Thoracic aorta (tissue), 2 donors: Measurements from ENCODE around the gene ABCB8. TPM values are rescaled to one million over a fixed set of nuclear protein-coding genes. Genes with fewer than 3 reads are reported as not detected.

Source experiments
- ATAC-seq: fragments of 150-250 bp; one replicate; pipeline ENCODE4 v1.8.0; 2017; ENCODE audit warnings: low read depth; ENCODE audit not compliant: insufficient number of reproducible peaks, low FRiP score
- DNase-seq: peaks from one replicate; pipeline ENCODE4 v3.0.0-alpha.2; 2020; ENCODE audit warnings: low spot score
- H3K27ac ChIP-seq, 2 donors: fragments of 200-600 bp; sonication (generic); 1 replicate in 1 of 2; 2 replicates in 1 of 2; pipeline ENCODE4 v1.5.1; 2016; ENCODE audit warnings: mild to moderate bottlenecking in 2 of 2, moderate library complexity in 2 of 2
- H3K27me3 ChIP-seq: fragments of 200-600 bp; sonication (generic); replicated peaks from 2 replicates; pipeline ENCODE4 v1.6.0; 2016; ENCODE audit warnings: mild to moderate bottlenecking; ENCODE audit not compliant: insufficient read depth
- H3K36me3 ChIP-seq: fragments of 200-600 bp; sonication (generic); one replicate; pipeline ENCODE4 v1.5.1; 2016
- H3K4me1 ChIP-seq, 2 donors: fragments of 200-600 bp; sonication (generic); 1 replicate in 1 of 2; 2 replicates in 1 of 2; pipeline versions ENCODE4 v1.5.1 to v1.6.0; 2016; ENCODE audit warnings: low read depth in 2 of 2, mild to moderate bottlenecking in 1 of 2; ENCODE audit not compliant: control insufficient read depth in 1 of 2
- H3K4me3 ChIP-seq: fragments of 200-600 bp; sonication (generic); 2 replicates; pipeline ENCODE4 v1.5.1; 2016; ENCODE audit warnings: mild to moderate bottlenecking
- H3K9me3 ChIP-seq: fragments of 200-600 bp; sonication (generic); 2 replicates; pipeline ENCODE4 v1.5.1; 2016
- CTCF ChIP-seq: fragments of 200-600 bp; sonication (generic); IDR thresholded peaks from one replicate; pipeline ENCODE4 v1.5.1; 2019; ENCODE audit warnings: antibody characterized with exemption
- total RNA-seq, 2 donors: library from RNA; depleted of rRNA; stranded (reverse); fragments of >200 nt; gene quantifications; one replicate each; pipeline versions ENCODE4 v1.1.0 to v1.2.3, GENCODE V29; 2016

Gene ABCB8
- total RNA-seq, 2 donors from 2014 or later, result 34.1 to 35.1 TPM

DNA sequence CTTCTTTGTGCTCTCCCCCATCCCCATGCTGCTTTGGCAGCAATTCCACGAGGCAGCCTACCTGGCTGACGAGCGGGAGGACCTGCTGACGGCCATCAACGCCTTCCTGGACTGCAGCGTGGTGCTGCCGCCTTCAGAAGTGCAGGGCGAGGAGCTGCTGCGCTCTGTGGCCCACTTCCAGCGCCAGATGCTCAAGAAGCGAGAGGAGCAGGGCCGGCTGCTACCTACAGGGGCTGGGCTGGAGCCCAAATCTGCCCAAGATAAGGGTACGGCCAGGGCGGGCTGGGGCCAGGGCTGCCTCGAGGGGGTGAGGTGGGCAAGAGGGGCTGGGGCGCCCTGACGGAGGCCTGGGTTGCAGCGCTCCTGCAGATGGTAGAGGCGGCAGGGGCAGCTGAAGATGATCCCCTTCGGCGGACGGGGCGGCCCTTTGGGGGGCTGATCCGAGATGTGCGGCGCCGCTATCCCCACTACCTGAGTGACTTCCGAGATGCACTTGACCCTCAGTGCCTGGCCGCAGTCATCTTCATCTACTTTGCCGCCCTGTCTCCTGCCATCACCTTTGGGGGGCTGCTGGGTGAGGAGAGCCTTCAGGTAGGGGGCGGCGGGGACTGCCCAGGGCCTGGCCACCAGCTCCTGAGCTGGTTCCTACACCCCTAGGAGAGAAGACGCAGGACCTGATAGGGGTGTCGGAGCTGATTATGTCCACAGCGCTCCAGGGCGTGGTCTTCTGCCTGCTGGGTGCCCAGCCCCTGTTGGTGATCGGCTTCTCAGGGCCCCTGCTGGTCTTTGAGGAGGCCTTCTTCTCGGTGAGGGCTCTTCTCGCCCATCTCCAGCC lies 43.0 kb downstream of the ABCB8 start:
- Histone ChIP-seq H3K4me1 (no peaks in the 10 kb centered on the region), H3K9me3 (no peaks in the 10 kb centered on the region), H3K4me3 (no peak overlapping the region), H3K36me3 (peaks cover 78% of the 10 kb centered on the region), H3K27me3 (no peaks in the 10 kb centered on the region), H3K27ac (no peak overlapping the region)
- TF ChIP-seq CTCF, result no peak
- ATAC-seq (no peak), DNase-seq (no peak)

GRCh38 chr7:151073990-151074389 lies 45.7 kb downstream of the ABCB8 start:
- DNase-seq (no peak), ATAC-seq (no peak)
- no peaks in the 10 kb centered on the region for H3K9me3 ChIP-seq
- no peak overlapping the region for H3K27ac ChIP-seq
- peaks cover 54% of the 10 kb centered on the region for H3K36me3 ChIP-seq
- H3K4me1 ChIP-seq, result peaks cover 0 to 8% of the 10 kb centered on the region in 2 donors
- no peak for TF ChIP-seq CTCF
- H3K4me3 ChIP-seq, result no peak overlapping the region
- H3K27me3 ChIP-seq, result no peaks in the 10 kb centered on the region

- Histone ChIP-seq H3K36me3 (peaks cover 51% of the 10 kb centered on the region), H3K27me3 (no peaks in the 10 kb centered on the region), H3K27ac (no peak overlapping the region), H3K9me3 (no peaks in the 10 kb centered on the region), H3K4me1 (peaks cover 7 to 18% of the 10 kb centered on the region in 2 donors), H3K4me3 (no peak overlapping the region)
- DNase-seq, result no peak
- TF ChIP-seq CTCF, result no peak
- no peak for ATAC-seq
Measured at GRCh38 chr7:151074817-151075661, 46.8 kb downstream of the ABCB8 start.

- H3K27ac ChIP-seq, result no peak overlapping the region
- H3K27me3 ChIP-seq, result no peaks in the 10 kb centered on the region
- H3K9me3 ChIP-seq, result no peaks in the 10 kb centered on the region
- DNase-seq (no peak), ATAC-seq (no peak)
- peaks cover 7 to 19% of the 10 kb centered on the region in 2 donors for H3K4me1 ChIP-seq
- H3K36me3 ChIP-seq, result peaks cover 45% of the 10 kb centered on the region
- TF ChIP-seq CTCF, result no peak
- no peak overlapping the region for H3K4me3 ChIP-seq
Measured at GRCh38 chr7:151075662-151075971, 47.4 kb downstream of the ABCB8 start.

DNA sequence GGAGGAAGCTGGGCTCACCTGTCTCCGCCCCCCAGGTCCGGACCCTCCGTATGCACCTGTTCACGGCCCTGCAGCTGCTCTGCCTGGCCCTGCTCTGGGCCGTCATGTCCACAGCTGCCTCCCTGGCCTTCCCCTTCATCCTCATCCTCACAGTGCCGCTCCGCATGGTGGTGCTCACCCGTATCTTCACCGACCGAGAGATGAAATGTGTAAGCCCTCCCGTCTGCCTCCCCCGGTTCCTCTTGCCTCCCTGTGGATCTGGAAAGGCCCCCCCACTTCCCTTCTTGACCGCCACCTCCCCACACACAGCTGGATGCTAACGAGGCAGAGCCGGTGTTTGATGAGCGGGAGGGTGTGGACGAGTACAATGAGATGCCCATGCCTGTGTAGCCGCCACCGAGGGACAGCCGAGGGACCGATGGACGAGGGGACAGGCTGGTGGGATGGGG lies 47.8 kb downstream of the ABCB8 start:
- no peak for TF ChIP-seq CTCF
- H3K4me3 ChIP-seq, result no peak overlapping the region
- ATAC-seq (no peak), DNase-seq (no peak)
- no peaks in the 10 kb centered on the region for H3K9me3 ChIP-seq
- H3K27ac ChIP-seq, result no peak overlapping the region
- H3K36me3 ChIP-seq, result peaks cover 41% of the 10 kb centered on the region
- H3K4me1 ChIP-seq, result peaks cover 7 to 22% of the 10 kb centered on the region in 2 donors
- no peaks in the 10 kb centered on the region for H3K27me3 ChIP-seq
